Fibroblast of pulmonary artery (primary cell): ENCODE results near the gene ITGB7.

Source experiments
- DNase-seq: peaks from one replicate; pipeline ENCODE4 v3.0.0-alpha.2; 2010; ENCODE audit warnings: low read depth
- H3K4me3 ChIP-seq: replicated peaks from 2 replicates; pipeline ENCODE4 v1.5.1; 2011; ENCODE audit warnings: low read depth, mild to moderate bottlenecking, control low read depth, low read length, moderate library complexity
- TF ChIP-seq, protein P1 (sequence below): IDR thresholded peaks from 2 replicates; pipeline ENCODE4 v1.5.1; 2011; ENCODE audit warnings: mild to moderate bottlenecking, control low read depth, low read length, inconsistent platforms; ENCODE audit errors: missing control alignments

ITGB7 gene

DNA sequence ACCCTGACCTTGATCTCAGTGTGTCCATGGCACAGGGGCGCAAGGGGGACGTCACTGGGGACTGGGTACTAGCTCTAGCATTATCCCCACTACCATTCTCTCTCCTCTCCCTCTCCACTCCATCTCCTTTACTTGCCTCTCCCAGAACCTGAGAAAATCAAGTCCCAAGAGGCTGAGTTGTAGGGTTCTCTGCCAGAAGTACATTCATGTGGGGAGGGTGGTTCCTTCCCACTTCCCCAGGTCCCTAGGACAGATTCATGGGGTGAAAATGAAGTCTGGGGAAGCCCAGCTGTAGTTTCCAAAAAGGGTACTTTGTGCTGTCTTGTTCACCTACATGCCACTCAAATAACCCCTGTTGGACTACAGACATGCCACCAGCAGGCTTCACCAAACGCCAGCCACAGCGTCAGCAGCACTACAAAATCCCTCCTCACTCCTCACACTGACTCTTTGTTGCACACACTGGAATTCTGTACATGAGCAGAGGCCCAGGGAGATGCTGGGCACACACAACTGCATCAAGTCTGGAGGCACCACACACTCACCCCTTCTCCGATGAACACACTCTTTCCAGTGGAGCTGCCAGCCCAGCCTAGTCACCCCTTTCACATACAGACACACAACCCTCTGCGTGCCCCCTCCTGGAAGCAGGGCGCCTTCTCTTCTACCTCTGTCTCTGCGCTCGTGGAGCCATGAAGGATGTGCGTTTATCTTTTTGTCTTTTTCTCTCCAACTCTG lies 18.0 kb upstream of the ITGB7 start:
- no peak overlapping the region for H3K4me3 ChIP-seq
- DNase-seq, result no peak
- TF ChIP-seq, protein P1, sequence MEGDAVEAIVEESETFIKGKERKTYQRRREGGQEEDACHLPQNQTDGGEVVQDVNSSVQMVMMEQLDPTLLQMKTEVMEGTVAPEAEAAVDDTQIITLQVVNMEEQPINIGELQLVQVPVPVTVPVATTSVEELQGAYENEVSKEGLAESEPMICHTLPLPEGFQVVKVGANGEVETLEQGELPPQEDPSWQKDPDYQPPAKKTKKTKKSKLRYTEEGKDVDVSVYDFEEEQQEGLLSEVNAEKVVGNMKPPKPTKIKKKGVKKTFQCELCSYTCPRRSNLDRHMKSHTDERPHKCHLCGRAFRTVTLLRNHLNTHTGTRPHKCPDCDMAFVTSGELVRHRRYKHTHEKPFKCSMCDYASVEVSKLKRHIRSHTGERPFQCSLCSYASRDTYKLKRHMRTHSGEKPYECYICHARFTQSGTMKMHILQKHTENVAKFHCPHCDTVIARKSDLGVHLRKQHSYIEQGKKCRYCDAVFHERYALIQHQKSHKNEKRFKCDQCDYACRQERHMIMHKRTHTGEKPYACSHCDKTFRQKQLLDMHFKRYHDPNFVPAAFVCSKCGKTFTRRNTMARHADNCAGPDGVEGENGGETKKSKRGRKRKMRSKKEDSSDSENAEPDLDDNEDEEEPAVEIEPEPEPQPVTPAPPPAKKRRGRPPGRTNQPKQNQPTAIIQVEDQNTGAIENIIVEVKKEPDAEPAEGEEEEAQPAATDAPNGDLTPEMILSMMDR, result no peak

DNA sequence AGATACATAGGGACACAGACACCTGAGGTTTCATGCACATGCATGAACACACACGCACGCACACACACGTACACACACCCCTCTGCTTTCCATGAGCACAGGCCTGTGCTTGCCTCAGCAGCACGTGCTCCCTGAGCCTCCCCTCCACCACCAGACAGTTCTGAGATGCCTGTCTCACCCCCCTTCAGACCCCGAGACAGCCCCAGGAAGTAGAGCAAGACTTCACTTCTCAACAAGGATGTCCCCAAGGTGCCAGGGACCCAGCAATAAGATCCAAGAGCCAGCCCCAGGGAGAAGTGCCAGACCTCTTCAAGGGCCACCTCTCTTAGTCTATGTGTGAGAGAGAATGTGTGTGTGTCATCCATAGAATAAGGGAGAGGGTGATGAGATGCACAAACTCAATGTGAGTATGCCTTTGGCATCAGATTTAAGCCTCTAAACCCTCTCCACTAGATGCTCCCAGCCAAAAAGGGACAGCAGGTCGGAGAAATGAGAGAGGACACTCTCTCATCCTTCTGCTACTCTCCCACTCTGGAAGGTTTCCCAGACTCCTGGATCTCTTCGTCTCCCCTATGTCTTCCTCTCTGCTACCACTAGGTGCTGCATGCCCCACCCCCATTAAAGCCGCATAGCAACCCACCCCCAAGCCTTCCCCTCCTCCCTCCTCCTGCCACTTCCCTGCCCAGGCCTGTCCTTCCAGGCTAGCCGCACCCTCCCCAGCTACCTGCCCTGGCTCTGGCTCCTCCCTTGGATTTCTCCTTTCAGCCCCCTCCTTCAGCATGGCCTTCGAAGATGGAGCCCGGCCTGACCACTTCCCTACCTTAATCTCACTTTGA lies 17.2 kb upstream of the ITGB7 start:
- H3K4me3 ChIP-seq, result no peak overlapping the region
- TF ChIP-seq, protein P1, result peak; percentile 11
- no peak for DNase-seq

- peak; percentile 66 for DNase-seq
- no peak overlapping the region for H3K4me3 ChIP-seq
- TF ChIP-seq, protein P1, result no peak
These were observed 16.5 kb upstream of the ITGB7 start for GRCh38 chr12:53223389-53224060.

DNA sequence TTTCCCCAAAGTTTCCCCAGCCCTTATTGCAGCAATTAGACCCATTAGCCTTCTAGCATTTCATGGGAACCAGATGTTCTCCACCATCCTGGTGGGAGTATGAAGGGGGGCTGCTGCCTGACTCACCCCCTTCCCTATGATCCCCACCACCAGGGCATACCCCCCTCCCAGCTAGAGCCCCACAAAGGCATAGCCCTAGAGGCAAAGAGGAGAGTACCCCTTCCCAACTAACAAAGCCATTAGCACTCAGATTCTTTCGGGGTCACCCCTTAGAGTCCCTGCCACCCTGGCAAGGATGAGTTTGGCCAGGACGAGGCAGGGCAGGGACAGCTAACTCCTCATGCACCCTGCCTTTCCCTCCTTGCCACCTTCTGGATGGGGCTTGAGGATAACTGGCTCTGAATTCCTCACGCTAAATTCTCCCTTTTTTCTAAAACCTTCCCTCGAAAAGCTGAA lies 15.8 kb upstream of the ITGB7 start:
- TF ChIP-seq, protein P1, result no peak
- no peak overlapping the region for H3K4me3 ChIP-seq
- no peak for DNase-seq

- TF ChIP-seq, protein P1, result no peak
- H3K4me3 ChIP-seq, result peak overlapping the region; percentile 54
- no peak for DNase-seq
These were observed 15.2 kb upstream of the ITGB7 start for GRCh38 chr12:53222170-53222721.

GRCh38 chr12:53221203-53222080 lies 14.4 kb upstream of the ITGB7 start:
- DNase-seq, result peak; percentile 47
- peak overlapping the region; percentile 54 for H3K4me3 ChIP-seq
- TF ChIP-seq, protein P1, result peak; percentile 3
